GM21619 (cell line): ENCODE results near the gene C3orf33.
"Not testable (repeated sequence)": the region's sequence is repeated elsewhere in the genome, so short reads cannot be mapped to it uniquely, and the experiment has no call there.

Source experiments
- ATAC-seq: cut with Tn5 transposase; IDR thresholded peaks from one replicate; pipeline ENCODE4 v1.9.1; 2021; ENCODE audit not compliant: unreplicated experiment

C3orf33 gene

GRCh38 chr3:155805802-155806618 lies at the start of gene C3orf33:
TSS of gene C3orf33 (minus strand) at chr3:155806278. CDS start at chr3:155806252, 26 bp downstream.
- peak; percentile 95 for ATAC-seq

- ATAC-seq, result peak; percentile 92
Observed at GRCh38 chr3:155854141-155854940, 48.3 kb upstream of the C3orf33 start, which contains the start of gene SLC33A1. TSS of gene SLC33A1 (minus strand) at chr3:155854427. CDS start at chr3:155853997, 430 bp downstream.

GRCh38 chr3:155853214-155854140 lies 47.4 kb upstream of the C3orf33 start:
- ATAC-seq, result peak; percentile 6

GRCh38 chr3:155852341-155852740 lies 46.3 kb upstream of the C3orf33 start:
- no peak for ATAC-seq

- ATAC-seq, result not testable (repeated sequence)
Observed at GRCh38 chr3:155849404-155849803, 43.3 kb upstream of the C3orf33 start.

DNA sequence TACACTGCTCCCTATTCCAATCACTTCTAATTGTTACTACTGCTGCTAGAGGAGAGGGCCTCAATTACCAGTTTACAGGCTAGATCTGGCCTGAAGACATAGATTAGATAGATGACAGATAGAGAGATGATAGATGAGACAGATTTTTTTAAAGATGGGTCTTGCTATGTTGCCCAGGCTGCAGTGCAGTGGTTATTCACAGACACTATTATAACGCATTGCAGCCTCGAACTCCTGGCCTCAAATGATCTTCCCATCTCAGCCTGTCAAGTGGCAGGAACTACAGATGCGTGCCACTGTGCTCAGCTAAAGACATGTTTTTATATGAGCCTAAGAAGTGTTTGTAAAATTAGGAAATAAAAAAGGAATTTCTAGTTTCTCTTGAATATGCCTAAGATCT lies 41.9 kb upstream of the C3orf33 start:
- no peak for ATAC-seq

DNA sequence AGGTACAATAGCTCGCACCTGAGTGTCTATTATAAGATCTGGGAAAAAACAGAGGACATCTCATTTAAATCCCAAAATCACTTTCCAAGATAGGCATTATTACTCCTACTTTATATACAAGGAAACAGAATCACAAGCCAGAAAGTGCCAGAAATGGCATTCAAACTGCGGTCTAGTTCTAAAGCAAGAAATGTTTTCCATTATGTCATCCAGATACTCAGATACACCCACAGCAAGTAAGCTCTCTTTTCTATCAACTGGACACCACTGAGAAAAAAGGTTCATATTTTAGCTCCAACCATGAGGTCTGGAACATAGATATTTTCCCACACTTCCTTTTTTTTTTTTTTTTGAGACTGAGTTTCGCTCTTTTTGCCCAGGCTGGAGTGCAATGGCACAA lies 40.0 kb upstream of the C3orf33 start:
- ATAC-seq, result no peak

DNA sequence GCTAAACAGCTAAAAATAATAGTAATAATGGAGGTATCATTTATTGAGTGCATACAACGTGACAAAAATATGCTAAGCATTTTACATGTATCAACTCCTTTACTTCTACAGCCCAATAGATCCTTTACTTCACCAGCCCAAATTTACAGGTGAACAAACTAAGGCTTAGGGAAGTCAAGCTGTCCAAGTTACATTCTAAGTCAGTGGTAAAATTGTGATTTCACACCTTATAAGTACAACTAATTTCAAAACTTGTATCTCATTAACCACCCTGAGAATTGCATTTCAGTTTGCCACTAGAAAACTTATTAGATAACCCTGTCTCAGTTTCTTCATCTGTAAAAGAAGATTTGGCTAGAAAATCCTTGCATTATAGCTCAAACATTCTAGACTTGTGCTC lies 37.5 kb upstream of the C3orf33 start:
- peak; percentile 52 for ATAC-seq

DNA sequence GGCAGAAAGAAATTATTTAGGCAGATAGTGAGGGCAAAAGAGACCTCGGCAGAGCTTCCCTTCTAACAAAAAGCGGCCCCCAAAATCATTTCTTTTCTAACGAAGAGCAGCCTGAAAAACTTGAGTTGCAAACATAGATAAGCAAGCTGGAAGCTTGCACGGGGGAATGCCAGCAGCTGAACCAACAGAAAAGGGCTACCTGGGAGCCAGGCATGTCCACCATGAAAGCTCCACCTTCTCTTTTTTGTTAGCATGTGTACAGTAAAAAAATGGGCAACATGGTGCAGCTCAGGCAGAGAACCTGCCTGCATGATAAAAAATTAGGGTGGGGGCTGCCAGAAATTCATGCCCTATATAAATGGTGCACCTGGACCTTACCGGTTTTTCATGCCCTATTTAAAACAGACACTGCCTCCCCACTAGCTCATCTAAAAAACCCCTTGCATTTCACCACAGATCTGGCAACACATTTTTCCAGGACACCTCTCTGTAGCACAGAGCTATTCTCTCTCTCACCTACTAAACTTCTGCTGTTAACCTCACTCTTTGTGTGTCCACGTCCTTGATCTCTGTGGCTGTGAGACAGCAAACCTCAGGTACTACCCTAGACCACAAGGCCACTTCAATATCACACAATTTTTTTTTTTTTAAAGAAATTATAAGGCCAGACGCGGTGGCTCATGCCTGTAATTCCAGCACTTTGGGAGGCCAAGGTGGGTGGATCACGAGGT lies 29.4 kb upstream of the C3orf33 start:
- no peak for ATAC-seq

DNA sequence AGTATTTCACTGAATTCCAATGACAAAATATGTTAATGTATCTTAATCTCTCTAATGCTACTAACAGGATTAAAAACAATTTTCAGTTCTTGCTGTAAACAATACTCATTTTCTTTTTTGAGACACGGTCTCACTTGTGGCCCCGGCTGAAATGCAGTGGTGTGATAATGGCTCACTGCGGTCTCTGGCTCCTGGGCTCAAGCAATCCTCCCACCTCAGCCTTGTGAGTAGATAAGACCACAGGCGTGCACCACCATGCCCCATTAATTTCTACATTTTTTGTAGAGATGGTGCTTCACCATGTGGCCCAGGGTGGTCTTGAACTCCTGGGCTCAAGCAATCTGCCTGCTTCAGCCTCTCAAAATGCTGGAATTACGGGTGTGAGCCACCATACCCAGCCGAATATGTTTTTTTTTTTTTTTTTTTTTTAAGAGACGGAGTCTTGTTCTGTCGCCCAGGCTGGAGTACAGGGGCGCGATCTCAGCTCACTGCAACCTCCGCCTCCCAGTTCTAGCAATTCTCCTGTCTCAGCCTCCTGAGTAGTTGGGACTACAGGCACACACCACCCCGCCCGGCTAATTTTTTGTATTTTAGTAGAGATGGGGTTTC lies 22.5 kb upstream of the C3orf33 start:
- not testable (repeated sequence) for ATAC-seq

DNA sequence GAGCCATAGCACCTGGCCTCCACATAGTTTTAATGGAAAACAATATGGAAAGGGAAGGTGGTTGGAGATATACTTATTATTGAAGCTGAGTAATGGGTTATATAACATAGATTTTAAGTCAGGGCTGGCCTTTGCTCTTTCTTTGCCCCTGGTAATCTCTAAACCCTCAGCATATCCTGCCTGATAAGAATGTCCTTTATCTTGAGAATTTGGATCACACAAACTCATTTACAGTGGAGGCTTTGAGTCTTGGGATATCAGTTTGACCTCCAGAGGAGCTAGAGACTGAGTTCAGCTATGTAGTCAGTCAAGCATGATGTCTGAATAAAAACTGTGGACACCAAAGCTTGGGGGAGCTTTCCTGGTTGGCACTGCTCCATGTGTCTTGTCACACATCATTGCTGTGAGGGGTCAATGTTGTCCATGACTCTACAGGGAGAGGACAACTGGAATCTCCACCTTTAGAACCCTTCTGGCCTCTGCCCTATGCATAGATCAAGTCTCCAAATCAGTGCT lies 9.0 kb upstream of the C3orf33 start:
- ATAC-seq, result no peak

- ATAC-seq, result not testable (repeated sequence)
Observed at GRCh38 chr3:155813224-155813623, 7.1 kb upstream of the C3orf33 start.

DNA sequence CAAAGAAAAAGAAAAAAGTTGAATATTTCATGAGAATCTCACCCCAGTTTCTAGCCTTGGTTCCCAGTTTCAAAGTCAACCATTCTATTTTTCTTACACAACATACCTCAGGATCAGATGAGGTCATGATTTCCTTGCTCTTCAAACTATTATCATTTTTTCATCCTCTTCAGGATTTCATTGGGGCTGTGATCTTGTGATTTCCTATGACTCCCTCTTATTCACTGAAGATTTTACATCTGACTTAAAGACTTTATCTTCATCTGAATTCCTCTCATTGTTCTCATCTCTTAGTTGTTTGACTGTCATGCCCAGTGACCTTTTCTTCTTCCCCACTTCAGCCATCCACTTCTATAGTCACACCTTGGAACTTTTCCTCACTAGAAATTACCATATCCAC lies 3.1 kb upstream of the C3orf33 start:
- no peak for ATAC-seq

GRCh38 chr3:155807823-155808222 lies 1.7 kb upstream of the C3orf33 start:
- ATAC-seq, result no peak

GRCh38 chr3:155805204-155805801 lies 775 bp downstream of the C3orf33 start:
- ATAC-seq, result peak; percentile 11

DNA sequence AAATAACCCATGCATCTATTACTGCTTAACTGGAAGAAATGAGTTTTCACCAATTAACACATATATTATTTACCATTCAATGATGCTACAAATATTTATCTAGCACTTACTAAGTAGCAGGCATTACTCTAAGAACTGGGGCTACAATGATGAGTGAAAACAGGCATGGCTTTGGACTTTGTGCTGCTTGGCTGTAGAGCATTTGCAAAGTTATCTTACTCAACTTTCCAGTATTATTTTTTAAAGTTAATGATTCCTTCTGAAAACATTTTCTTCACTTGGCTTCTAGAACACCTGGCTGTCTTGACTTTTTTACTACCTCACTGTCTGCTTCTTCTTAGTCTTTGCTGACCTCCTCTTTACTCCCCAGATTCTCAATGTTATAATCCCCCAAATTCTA lies 1.8 kb downstream of the C3orf33 start:
- no peak for ATAC-seq

DNA sequence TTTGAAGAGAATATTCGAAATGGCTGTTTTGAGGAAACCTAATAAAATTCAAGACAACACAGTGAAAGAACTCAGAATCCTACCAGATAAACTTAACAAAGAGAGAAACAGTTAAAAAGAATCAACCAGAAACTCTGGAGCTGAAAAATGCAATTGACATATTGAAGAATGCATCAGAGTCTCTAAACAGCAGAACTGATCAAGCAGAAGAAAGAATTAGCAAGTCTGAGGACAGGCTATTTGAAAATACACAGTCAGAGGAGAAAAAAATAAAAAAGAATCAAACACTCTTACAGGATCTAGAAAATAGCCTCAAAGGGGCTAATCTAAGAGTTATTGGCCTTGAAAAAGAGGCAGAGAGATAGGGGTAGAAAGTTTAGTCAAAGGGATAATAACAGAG lies 13.5 kb downstream of the C3orf33 start:
- ATAC-seq, result no peak

GRCh38 chr3:155791190-155791589 lies 14.9 kb downstream of the C3orf33 start:
- no peak for ATAC-seq

DNA sequence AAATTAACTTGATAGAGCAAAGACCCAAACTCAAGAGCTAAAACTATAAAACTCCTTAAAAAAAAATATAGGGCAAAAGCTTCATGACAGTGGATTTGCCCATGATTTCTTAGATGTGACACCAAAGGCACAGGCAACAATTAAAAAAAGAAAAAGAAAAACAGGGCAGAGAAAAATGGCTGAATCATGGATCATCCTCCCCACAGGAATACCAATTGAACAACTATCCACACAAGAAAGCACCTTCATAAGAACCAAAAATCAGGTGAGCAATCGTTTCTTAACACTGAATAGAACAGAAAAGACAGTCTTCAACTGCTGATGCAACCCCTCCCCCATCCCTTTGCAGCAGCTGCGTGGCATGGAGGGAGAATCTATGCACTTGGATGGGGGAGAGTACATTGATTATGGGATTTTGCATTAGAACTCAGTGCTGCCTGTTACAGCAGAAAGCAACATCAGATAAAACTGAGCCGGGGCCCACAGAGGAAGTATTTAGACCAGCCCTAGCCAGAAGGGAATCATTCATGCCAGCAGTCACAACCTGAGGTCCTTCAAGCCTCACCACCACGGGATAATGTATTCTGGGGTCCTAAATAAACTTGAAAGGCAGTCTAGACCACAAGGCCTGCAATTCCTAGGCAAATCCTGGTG lies 15.7 kb downstream of the C3orf33 start:
- ATAC-seq, result no peak
